Panc1 (cell line): ENCODE measurements around the gene OR4S2. TPM values are rescaled to one million over a fixed set of nuclear protein-coding genes. Genes with fewer than 3 reads are reported as not detected.

Source experiments
- ATAC-seq: fragments of 200-7000 bp; cut with Tn5 transposase; 2 replicates; pipeline ENCODE4 v1.9.1; 2020; ENCODE audit warnings: mild to moderate bottlenecking, moderate library complexity
- BruUV-seq: library from RNA; stranded (reverse); fragments of 400-500 nt; replicated peaks from 2 replicates; lab custom pipeline; 2021; lab: Mats Ljungman, UMichigan
- CTCF ChIA-PET: fragments of 300-600 bp; sonication (Branson Sonifier 250); formaldehyde crosslinking; loops from one replicate; lab custom pipeline; 2022; ENCODE audit warnings: antibody characterized with exemption; lab: Charles Lee
- POLR2A ChIA-PET: fragments of 300-600 bp; sonication (Branson Sonifier 250); formaldehyde crosslinking; loops from one replicate; lab custom pipeline; 2022; ENCODE audit warnings: antibody characterized with exemption; lab: Charles Lee
- DNase-seq: peaks from one replicate; pipeline ENCODE4 v3.0.0-alpha.2; 2010; ENCODE audit warnings: low read depth, low spot score
- H3K27ac ChIP-seq: 2 replicates; pipeline ENCODE4 v1.5.1; 2011; ENCODE audit warnings: mild to moderate bottlenecking, low read length, inconsistent platforms
- H3K27me3 ChIP-seq: fragments of 200-500 bp; sonication (Bioruptor generic); 2 replicates; pipeline ENCODE4 v1.6.0; 2014; ENCODE audit warnings: low read length, inconsistent platforms; ENCODE audit not compliant: control insufficient read depth, insufficient read depth
- H3K36me3 ChIP-seq: fragments of 200-500 bp; sonication (Bioruptor generic); 2 replicates; pipeline ENCODE4 v1.5.1; 2014; ENCODE audit warnings: inconsistent platforms, mild to moderate bottlenecking, low read length, moderate library complexity; ENCODE audit not compliant: control insufficient read depth, insufficient read depth
- H3K4me1 ChIP-seq: 2 replicates; pipeline ENCODE4 v1.5.1; 2011; ENCODE audit warnings: inconsistent platforms, mild to moderate bottlenecking, low read length, moderate library complexity; ENCODE audit not compliant: control insufficient read depth, insufficient read depth
- H3K4me3 ChIP-seq, 2 experiments: 2 replicates each; pipeline ENCODE4 v1.5.1; 2011 to 2012; ENCODE audit warnings: low read depth in 2 of 2, low read length in 2 of 2, mild to moderate bottlenecking in 2 of 2, inconsistent platforms in 1 of 2, moderate library complexity in 1 of 2
- H3K9me3 ChIP-seq: fragments of 200-500 bp; sonication (Bioruptor generic); 2 replicates; pipeline ENCODE4 v1.5.1; 2014; ENCODE audit warnings: low read depth, mild to moderate bottlenecking, inconsistent platforms, low read length, moderate library complexity; ENCODE audit not compliant: control insufficient read depth, insufficient read depth
- CTCF ChIP-seq: fragments of 450-650 bp; IDR thresholded peaks from 2 replicates; pipeline ENCODE4 v1.5.1; 2017; ENCODE audit warnings: mild to moderate bottlenecking
- POLR2AphosphoS5 ChIP-seq: IDR thresholded peaks from 2 replicates; pipeline ENCODE4 v1.6.1; 2012; ENCODE audit warnings: mild to moderate bottlenecking, low read depth, low read length, moderate library complexity
- REST ChIP-seq, 2 experiments: IDR thresholded peaks; 2 replicates each; pipeline ENCODE4 v1.6.1; 2011 to 2012; ENCODE audit warnings: low read depth in 2 of 2, control low read depth in 1 of 2, low read length in 1 of 2, mild to moderate bottlenecking in 1 of 2, moderate library complexity in 1 of 2; ENCODE audit not compliant: insufficient read depth in 1 of 2
- SIN3A ChIP-seq: IDR thresholded peaks from 2 replicates; pipeline ENCODE4 v1.6.1; 2012; ENCODE audit warnings: low read depth, mild to moderate bottlenecking, low read length, moderate library complexity, borderline replicate concordance; ENCODE audit not compliant: insufficient read depth
- TCF7L2 ChIP-seq: IDR thresholded peaks from 2 replicates; pipeline ENCODE4 v1.6.1; 2011; ENCODE audit warnings: mild to moderate bottlenecking, low read depth, low read length, inconsistent platforms
- in situ Hi-C: cut with HindIII; loops from 2 replicates; pipeline ENCODE4 v1.10.0; 2016; ENCODE audit warnings: low sequenced_read_pairs, low pct_unique_long_range_greater_than_20kb
- intact Hi-C: fragments of 100-400 bp; cut with micrococcal nuclease; formaldehyde crosslinking; loops from one replicate; pipeline ENCODE4 v1.10.0; 2022; ENCODE audit not compliant: unreplicated experiment
- total RNA-seq: library from RNA; stranded (reverse); gene quantifications from one replicate; pipeline ENCODE4 v1.2.1, GENCODE V29; 2021; ENCODE audit not compliant: unreplicated experiment

The OR4S2 gene
- total RNA-seq, 1 experiment from 2014 or later, result not detected

GRCh38 chr11:55652560-55652959 lies 4.4 kb downstream of the OR4S2 start:
- CTCF ChIA-PET, result no interaction called here
- Histone ChIP-seq H3K4me3 (no peak overlapping the region), H3K36me3 (no peaks in the 10 kb centered on the region), H3K4me1 (no peaks in the 10 kb centered on the region), H3K9me3 (no peaks in the 10 kb centered on the region), H3K27me3 (no peaks in the 10 kb centered on the region), H3K27ac (no peak overlapping the region)
- BruUV-seq, result no TSS peak
- TF ChIP-seq CTCF (no peak), POLR2AphosphoS5 (no peak), SIN3A (no peak), TCF7L2 (no peak), REST (IDR thresholded peaks at IDR 0.05; ENCODE audit: insufficient read depth in 1 of 2, low read depth in 2 of 2, low read length in 1 of 2) (no peak)
- in situ Hi-C loops, result no loop called here
- DNase-seq, result no peak
- intact Hi-C loops, result no loop called here
- no peak for ATAC-seq
- POLR2A ChIA-PET, result no interaction called here

- no peaks in the 10 kb centered on the region for H3K27me3 ChIP-seq
- H3K9me3 ChIP-seq, result no peaks in the 10 kb centered on the region
- ChIA-PET POLR2A (no interaction called here), CTCF (no interaction called here)
- no peaks in the 10 kb centered on the region for H3K36me3 ChIP-seq
- no peak for TF ChIP-seq SIN3A
- no peak for TF ChIP-seq REST (IDR thresholded peaks at IDR 0.05; ENCODE audit: insufficient read depth in 1 of 2, low read depth in 2 of 2, low read length in 1 of 2)
- no peak for TF ChIP-seq CTCF
- TF ChIP-seq POLR2AphosphoS5, result no peak
- TF ChIP-seq TCF7L2, result no peak
- H3K4me3 ChIP-seq, result no peak overlapping the region
- intact Hi-C loops (no loop called here), in situ Hi-C loops (no loop called here)
- no peaks in the 10 kb centered on the region for H3K4me1 ChIP-seq
- BruUV-seq, result no TSS peak
- DNase-seq (no peak), ATAC-seq (no peak)
- H3K27ac ChIP-seq, result no peak overlapping the region
These were observed 7.0 kb downstream of the OR4S2 start for GRCh38 chr11:55655096-55655495.
